HG03460 (cell line): ENCODE results near the gene PSMD9.
"Not testable (repeated sequence)": the region's sequence is repeated elsewhere in the genome, so short reads cannot be mapped to it uniquely, and the experiment has no call there.

Experiments used
- ATAC-seq: cut with Tn5 transposase; IDR thresholded peaks from one replicate; pipeline ENCODE4 v1.9.1; 2021; ENCODE audit not compliant: unreplicated experiment

PSMD9 gene

GRCh38 chr12:121917950-121918678 is 29.5 kb downstream of the PSMD9 start, which contains the start of gene CFAP251:
Gene CFAP251 (plus strand): TSS chr12:121918592. CDS start chr12:121921306, 2,714 bp downstream.
- peak; percentile 95 for ATAC-seq

GRCh38 chr12:121918679-121919038 is 30.1 kb downstream of the PSMD9 start:
- peak; percentile 7 for ATAC-seq

- no peak for ATAC-seq
Measured at GRCh38 chr12:121921066-121921465, 32.5 kb downstream of the PSMD9 start.

- ATAC-seq, result no peak
Measured at GRCh38 chr12:121925358-121925695, 36.7 kb downstream of the PSMD9 start.

GRCh38 chr12:121926874-121927706 is 38.5 kb downstream of the PSMD9 start:
- ATAC-seq, result no peak

GRCh38 chr12:121927813-121928212 is 39.2 kb downstream of the PSMD9 start:
- no peak for ATAC-seq

GRCh38 chr12:121929545-121929944 is 41.0 kb downstream of the PSMD9 start:
- not testable (repeated sequence) for ATAC-seq

- ATAC-seq, result no peak
Measured at GRCh38 chr12:121930862-121931261, 42.3 kb downstream of the PSMD9 start.

- no peak for ATAC-seq
Measured at GRCh38 chr12:121932176-121932536, 43.6 kb downstream of the PSMD9 start.

GRCh38 chr12:121932914-121933521 is 44.4 kb downstream of the PSMD9 start:
- no peak for ATAC-seq

GRCh38 chr12:121933522-121934308 is 45.1 kb downstream of the PSMD9 start:
- ATAC-seq, result no peak

- ATAC-seq, result no peak
Measured at GRCh38 chr12:121934309-121934664, 45.7 kb downstream of the PSMD9 start.

GRCh38 chr12:121937654-121938053 is 49.1 kb downstream of the PSMD9 start:
- ATAC-seq, result no peak

- no peak for ATAC-seq
Measured at GRCh38 chr12:121939186-121939585, 50.6 kb downstream of the PSMD9 start.

GRCh38 chr12:121939992-121940766 is 51.6 kb downstream of the PSMD9 start:
- no peak for ATAC-seq

- ATAC-seq, result no peak
Measured at GRCh38 chr12:121942145-121942718, 53.6 kb downstream of the PSMD9 start.

- no peak for ATAC-seq
Measured at GRCh38 chr12:121943926-121944325, 55.3 kb downstream of the PSMD9 start.

GRCh38 chr12:121946313-121947025 is 57.9 kb downstream of the PSMD9 start:
- ATAC-seq, result no peak

- no peak for ATAC-seq
Measured at GRCh38 chr12:121947981-121948380, 59.4 kb downstream of the PSMD9 start.
